ENCODE measurements around the gene MTG2. TPM values are rescaled to one million over a fixed set of nuclear protein-coding genes. Genes with fewer than 3 reads are reported as not detected.

MTG2 gene
- total and polyA plus RNA-seq, 2 experiments from 2014 or later = 11.3 to 11.7 TPM

DNA sequence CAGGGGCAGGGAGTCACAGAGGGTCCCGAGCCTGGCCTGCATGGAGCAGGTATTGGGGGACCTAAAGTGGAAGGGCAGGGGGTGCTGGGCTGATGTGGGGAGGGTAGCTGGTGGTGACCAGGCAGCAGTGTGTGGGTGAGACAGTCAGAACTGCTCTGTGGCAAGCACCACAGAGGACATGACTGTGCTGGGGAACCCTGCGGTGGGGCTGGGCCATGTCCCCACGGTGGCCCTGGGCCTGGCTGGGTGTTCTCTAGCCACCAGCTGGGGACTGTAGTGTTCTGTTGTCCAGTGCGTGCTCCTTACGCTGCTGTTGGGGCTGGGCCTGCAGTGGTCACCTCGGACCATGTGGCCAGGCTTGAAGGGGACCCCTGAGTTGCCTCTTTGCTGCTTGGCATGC is 35.7 kb upstream of the MTG2 start:
- Histone ChIP-seq H3K4me2 (no peak overlapping the region), H3F3A (replicated peaks; ENCODE audit: low read depth) (peaks cover 6% of the 10 kb centered on the region; the same call in 1 of the 2 replicates), H3K4me3 (no peak overlapping the region), H3K27ac (ENCODE audit: low read depth) (no peak overlapping the region), H3K9me2 (ENCODE audit: insufficient read depth) (no peaks in the 10 kb centered on the region), H3K27me3 (ENCODE audit: insufficient read depth) (no peaks in the 10 kb centered on the region), H3K79me2 (replicated peaks; ENCODE audit: insufficient read depth) (peaks cover 83% of the 10 kb centered on the region), H3K4me1 (ENCODE audit: insufficient read depth) (peaks cover 13% of the 10 kb centered on the region), H3K36me3 (ENCODE audit: insufficient read depth) (no peaks in the 10 kb centered on the region), H2AFZ (no peak overlapping the region), H4K20me1 (replicated peaks; ENCODE audit: insufficient read depth) (peaks cover 28% of the 10 kb centered on the region)
- Mint-ChIP-seq H3K4me1 (peaks cover 44% of the 10 kb centered on the region), H3K27ac (no peak overlapping the region), H3K27me3 (ENCODE audit: insufficient read depth, low read depth, poor library complexity) (peaks cover 18% of the 10 kb centered on the region), H3K36me3 (ENCODE audit: low read depth) (peaks cover 31% of the 10 kb centered on the region), H3K9me3 (no peaks in the 10 kb centered on the region; the same call in 2 of the 3 replicates), H3K4me3 (no peak overlapping the region)
- TF ChIP-seq EZH2 (IDR thresholded peaks at IDR 0.05; ENCODE audit: low read depth, unreplicated experiment) (no peak), STAT1 (IDR thresholded peaks at IDR 0.05; ENCODE audit: unreplicated experiment) (no peak), POLR2AphosphoS5 (IDR thresholded peaks at IDR 0.05; ENCODE audit: low read depth) (no peak)
- TF ChIP-seq, protein P1, sequence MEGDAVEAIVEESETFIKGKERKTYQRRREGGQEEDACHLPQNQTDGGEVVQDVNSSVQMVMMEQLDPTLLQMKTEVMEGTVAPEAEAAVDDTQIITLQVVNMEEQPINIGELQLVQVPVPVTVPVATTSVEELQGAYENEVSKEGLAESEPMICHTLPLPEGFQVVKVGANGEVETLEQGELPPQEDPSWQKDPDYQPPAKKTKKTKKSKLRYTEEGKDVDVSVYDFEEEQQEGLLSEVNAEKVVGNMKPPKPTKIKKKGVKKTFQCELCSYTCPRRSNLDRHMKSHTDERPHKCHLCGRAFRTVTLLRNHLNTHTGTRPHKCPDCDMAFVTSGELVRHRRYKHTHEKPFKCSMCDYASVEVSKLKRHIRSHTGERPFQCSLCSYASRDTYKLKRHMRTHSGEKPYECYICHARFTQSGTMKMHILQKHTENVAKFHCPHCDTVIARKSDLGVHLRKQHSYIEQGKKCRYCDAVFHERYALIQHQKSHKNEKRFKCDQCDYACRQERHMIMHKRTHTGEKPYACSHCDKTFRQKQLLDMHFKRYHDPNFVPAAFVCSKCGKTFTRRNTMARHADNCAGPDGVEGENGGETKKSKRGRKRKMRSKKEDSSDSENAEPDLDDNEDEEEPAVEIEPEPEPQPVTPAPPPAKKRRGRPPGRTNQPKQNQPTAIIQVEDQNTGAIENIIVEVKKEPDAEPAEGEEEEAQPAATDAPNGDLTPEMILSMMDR (conservative IDR thresholded peaks at IDR 0.05; ENCODE audit: low read depth in 2 of 2) = no peak
- TF ChIP-seq, protein P2, sequence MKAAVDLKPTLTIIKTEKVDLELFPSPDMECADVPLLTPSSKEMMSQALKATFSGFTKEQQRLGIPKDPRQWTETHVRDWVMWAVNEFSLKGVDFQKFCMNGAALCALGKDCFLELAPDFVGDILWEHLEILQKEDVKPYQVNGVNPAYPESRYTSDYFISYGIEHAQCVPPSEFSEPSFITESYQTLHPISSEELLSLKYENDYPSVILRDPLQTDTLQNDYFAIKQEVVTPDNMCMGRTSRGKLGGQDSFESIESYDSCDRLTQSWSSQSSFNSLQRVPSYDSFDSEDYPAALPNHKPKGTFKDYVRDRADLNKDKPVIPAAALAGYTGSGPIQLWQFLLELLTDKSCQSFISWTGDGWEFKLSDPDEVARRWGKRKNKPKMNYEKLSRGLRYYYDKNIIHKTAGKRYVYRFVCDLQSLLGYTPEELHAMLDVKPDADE (IDR thresholded peaks at IDR 0.05) = no peak
- DNase-seq (ENCODE audit: low spot score) (no peak), ATAC-seq (no peak)

DNA sequence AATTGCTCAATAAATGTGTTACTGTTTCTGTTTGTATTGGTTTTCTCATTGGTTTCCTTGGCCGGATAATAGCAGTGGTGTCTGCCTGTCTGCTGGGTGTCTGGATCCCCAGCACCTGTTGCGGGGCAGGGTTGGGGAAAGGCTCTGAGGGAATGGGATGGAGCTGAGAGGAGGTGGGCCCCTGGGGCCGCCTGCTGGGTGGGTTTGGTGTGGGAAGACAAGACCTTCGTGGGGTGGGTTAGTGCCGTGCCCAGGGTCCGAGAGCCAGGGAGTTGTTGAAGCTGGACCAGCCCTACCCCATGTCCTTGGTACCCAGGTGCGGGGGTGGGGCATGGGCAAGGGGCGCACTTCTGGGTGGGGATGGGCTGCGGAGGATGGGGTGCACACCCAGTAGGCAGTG is 35.3 kb upstream of the MTG2 start:
- no peak overlapping the region for H3K4me3 Mint-ChIP-seq
- TF ChIP-seq EZH2phosphoT487 (IDR thresholded peaks at IDR 0.05; ENCODE audit: unreplicated experiment) (no peak), ZNF331 (CRISPR knock-in tag; IDR thresholded peaks at IDR 0.05; ENCODE audit: low read depth) (no peak), CREB1 (CRISPR knock-in tag; IDR thresholded peaks at IDR 0.05; ENCODE audit: low read depth) (no peak), STAT1 (IDR thresholded peaks at IDR 0.05; ENCODE audit: unreplicated experiment) (no peak), POLR2AphosphoS5 (IDR thresholded peaks at IDR 0.05; ENCODE audit: low read depth) (no peak), NANOG (IDR thresholded peaks at IDR 0.05; ENCODE audit: borderline replicate concordance) (no peak), EZH2 (IDR thresholded peaks at IDR 0.05; ENCODE audit: low read depth, unreplicated experiment) (no peak), JUNB (IDR thresholded peaks at IDR 0.05; ENCODE audit: unreplicated experiment) (no peak), ZNF114 (CRISPR knock-in tag; IDR thresholded peaks at IDR 0.05) (no peak)
- TF ChIP-seq, protein P1 (conservative IDR thresholded peaks at IDR 0.05; ENCODE audit: low read depth in 2 of 2) = no peak
- TF ChIP-seq, protein P2 (IDR thresholded peaks at IDR 0.05) = no peak

More for the DNA sequence above, 35.3 kb upstream of the MTG2 start:
- Histone ChIP-seq H3K27ac (ENCODE audit: low read depth) (no peak overlapping the region), H2AFZ (no peak overlapping the region), H3K9me2 (ENCODE audit: insufficient read depth) (no peaks in the 10 kb centered on the region), H3K4me2 (no peak overlapping the region), H4K20me1 (replicated peaks; ENCODE audit: insufficient read depth) (peaks cover 28% of the 10 kb centered on the region), H3F3A (replicated peaks; ENCODE audit: low read depth) (peaks cover 6% of the 10 kb centered on the region; the same call in 1 of the 2 replicates), H3K79me2 (replicated peaks; ENCODE audit: insufficient read depth) (peaks cover 83% of the 10 kb centered on the region), H3K27me3 (ENCODE audit: insufficient read depth) (no peaks in the 10 kb centered on the region), H3K4me1 (ENCODE audit: insufficient read depth) (peaks cover 13% of the 10 kb centered on the region), H3K4me3 (no peak overlapping the region), H3K36me3 (ENCODE audit: insufficient read depth) (no peaks in the 10 kb centered on the region)
- H3K27me3 Mint-ChIP-seq (ENCODE audit: insufficient read depth, low read depth, poor library complexity) = peaks cover 21% of the 10 kb centered on the region
- peaks cover 32% of the 10 kb centered on the region for H3K36me3 Mint-ChIP-seq (ENCODE audit: low read depth)
- no peaks in the 10 kb centered on the region; the same call in 2 of the 3 replicates for H3K9me3 Mint-ChIP-seq
- no peak for DNase-seq (ENCODE audit: low spot score)
- peaks cover 44% of the 10 kb centered on the region for H3K4me1 Mint-ChIP-seq
- no peak for ATAC-seq
- no peak overlapping the region for H3K27ac Mint-ChIP-seq

Measured in GM23338 (cell line).